H1 (cell line): ENCODE data around the gene LDLRAD4. TPM values are rescaled to one million over a fixed set of nuclear protein-coding genes. Genes with fewer than 3 reads are reported as not detected.

Experiments used
- CTCF ChIA-PET: fragments of 300-600 bp; sonication (Branson Sonifier 250); formaldehyde crosslinking; loops from one replicate; lab custom pipeline; 2021; ENCODE audit not compliant: partially characterized antibody; lab: Charles Lee
- POLR2A ChIA-PET: fragments of 300-600 bp; sonication (Branson Sonifier 250); formaldehyde crosslinking; loops from one replicate; lab custom pipeline; 2021; ENCODE audit warnings: inconsistent platforms; ENCODE audit not compliant: partially characterized antibody; lab: Charles Lee
- DNase-seq, 2 experiments: peaks; one replicate each; pipeline versions ENCODE4 v3.0.0 to v3.0.0-alpha.2; 2010 to 2022; ENCODE audit warnings: low spot score in 2 of 2, low read depth in 1 of 2, mixed read lengths in 1 of 2
- FAIRE-seq: peaks from 2 replicates; lab custom pipeline; 2011; peaks lifted over from hg19 to GRCh38; lab: Jason Lieb, UNC
- H2AFZ ChIP-seq: 2 replicates; pipeline ENCODE4 v1.8.1; 2012; ENCODE audit warnings: low read length, inconsistent platforms
- H2AK5ac ChIP-seq: 2 replicates; pipeline ENCODE4 v1.6.1; 2013; ENCODE audit warnings: low read depth, low read length
- H2BK120ac ChIP-seq: replicated peaks from 2 replicates; pipeline ENCODE3; 2013; ENCODE audit warnings: low read depth, low read length, inconsistent platforms
- H2BK12ac ChIP-seq: 2 replicates; pipeline ENCODE4 v1.6.1; 2013; ENCODE audit warnings: low read depth, low read length
- H2BK15ac ChIP-seq: 2 replicates; pipeline ENCODE4 v1.6.1; 2013; ENCODE audit warnings: low read length
- H2BK20ac ChIP-seq: 2 replicates; pipeline ENCODE4 v1.6.1; 2013; ENCODE audit warnings: low read length
- H2BK5ac ChIP-seq: 2 replicates; pipeline ENCODE4 v1.6.1; 2013; ENCODE audit warnings: low read depth, low read length
- H3K14ac ChIP-seq: 2 replicates; pipeline ENCODE4 v1.6.1; 2013; ENCODE audit warnings: inconsistent platforms; ENCODE audit not compliant: insufficient read length
- H3K18ac ChIP-seq: 2 replicates; pipeline ENCODE4 v1.6.1; 2013; ENCODE audit warnings: low read length; ENCODE audit errors: extremely low read depth
- H3K23ac ChIP-seq: 2 replicates; pipeline ENCODE4 v1.6.1; 2013; ENCODE audit warnings: inconsistent platforms; ENCODE audit not compliant: insufficient read length
- H3K23me2 ChIP-seq: 2 replicates; pipeline ENCODE4 v1.6.1; 2013; ENCODE audit warnings: low read depth, low read length
- H3K27ac ChIP-seq: 2 replicates; pipeline ENCODE4 v1.6.1; 2011; ENCODE audit warnings: low read depth, low read length, inconsistent platforms
- H3K27me3 ChIP-seq, 4 experiments: replicated peaks in 1 of 4; 1 replicate in 1 of 4; 2 replicates in 3 of 4; pipeline versions ENCODE4 v1.6.1 to v1.8.1; 2011 to 2013; ENCODE audit warnings: low read length in 3 of 4, mild to moderate bottlenecking in 3 of 4, inconsistent platforms in 2 of 4, mixed read lengths in 2 of 4, moderate library complexity in 1 of 4; ENCODE audit not compliant: control insufficient read depth in 3 of 4, insufficient read depth in 3 of 4; ENCODE audit errors: extremely low read depth in 1 of 4
- H3K36me3 ChIP-seq, 4 experiments: 2 replicates each; pipeline versions ENCODE4 v1.6.1 to v1.8.1; 2011 to 2013; ENCODE audit warnings: mild to moderate bottlenecking in 4 of 4, low read length in 3 of 4, moderate library complexity in 2 of 4, control low read depth in 1 of 4, inconsistent platforms in 1 of 4; ENCODE audit not compliant: insufficient read depth in 4 of 4, control insufficient read depth in 2 of 4
- H3K4ac ChIP-seq: replicated peaks from 2 replicates; pipeline ENCODE3; 2013; ENCODE audit warnings: low read length, low read depth, mixed read lengths, inconsistent platforms; ENCODE audit not compliant: insufficient read length
- H3K4me1 ChIP-seq, 4 experiments: replicated peaks in 1 of 4; 1 replicate in 1 of 4; 2 replicates in 3 of 4; pipeline versions ENCODE4 v1.6.1 to v1.8.1; 2011 to 2013; ENCODE audit warnings: low read length in 3 of 4, inconsistent platforms in 2 of 4, mixed read lengths in 1 of 4; ENCODE audit not compliant: insufficient read depth in 4 of 4, control insufficient read depth in 3 of 4
- H3K4me2 ChIP-seq, 2 experiments: 2 replicates each; pipeline versions ENCODE4 v1.6.1 to v1.8.1; 2011 to 2013; ENCODE audit warnings: low read depth in 2 of 2, low read length in 2 of 2, control low read depth in 1 of 2, inconsistent platforms in 1 of 2, mild to moderate bottlenecking in 1 of 2; ENCODE audit not compliant: insufficient read depth in 1 of 2
- H3K4me3 ChIP-seq, 4 experiments: fragments of 200-600, 300-600 bp in 1 of 4; sonication (generic), shearing (Covaris generic), sonication (Bioruptor Twin) in 1 of 4; 2 replicates each; pipeline versions ENCODE4 v1.5.1 to v1.8.1; 2011 to 2016; ENCODE audit warnings: low read length in 4 of 4, low read depth in 3 of 4, control low read depth in 2 of 4, inconsistent platforms in 2 of 4, mild to moderate bottlenecking in 2 of 4, mixed read lengths in 1 of 4, moderate library complexity in 1 of 4; ENCODE audit not compliant: insufficient read depth in 2 of 4; ENCODE audit errors: extremely low read depth in 1 of 4
- H3K56ac ChIP-seq: replicated peaks from 2 replicates; pipeline ENCODE3; 2013; ENCODE audit warnings: low read depth, mild to moderate bottlenecking, mixed read lengths, low read length, inconsistent platforms; ENCODE audit not compliant: insufficient read length
- H3K79me1 ChIP-seq: 2 replicates; pipeline ENCODE4 v1.6.1; 2013; ENCODE audit warnings: low read depth, low read length, control low read depth
- H3K79me2 ChIP-seq, 2 experiments: 2 replicates each; pipeline versions ENCODE4 v1.6.1 to v1.8.1; 2012 to 2013; ENCODE audit warnings: low read length in 2 of 2, mild to moderate bottlenecking in 2 of 2, inconsistent platforms in 1 of 2; ENCODE audit not compliant: insufficient read depth in 2 of 2, control insufficient read depth in 1 of 2
- H3K9ac ChIP-seq, 4 experiments: replicated peaks in 1 of 4; 1 replicate in 1 of 4; 2 replicates in 3 of 4; pipeline versions ENCODE4 v1.6.1 to v1.8.1; 2011 to 2013; ENCODE audit warnings: low read depth in 3 of 4, low read length in 3 of 4, control low read depth in 2 of 4, mild to moderate bottlenecking in 2 of 4, moderate library complexity in 2 of 4, inconsistent platforms in 1 of 4; ENCODE audit errors: extremely low read depth in 1 of 4
- H3K9me3 ChIP-seq, 2 experiments: 2 replicates each; pipeline versions ENCODE4 v1.6.1 to v1.8.1; 2012 to 2013; ENCODE audit warnings: mild to moderate bottlenecking in 2 of 2, moderate library complexity in 2 of 2, control low read depth in 1 of 2, inconsistent platforms in 1 of 2, low read depth in 1 of 2, low read length in 1 of 2, mixed read lengths in 1 of 2; ENCODE audit not compliant: insufficient read depth in 2 of 2
- H4K20me1 ChIP-seq, 2 experiments: replicated peaks in 1 of 2; 2 replicates each; pipeline versions ENCODE3 to v1.8.1; 2011 to 2013; ENCODE audit warnings: inconsistent platforms in 2 of 2, low read length in 2 of 2, mild to moderate bottlenecking in 1 of 2; ENCODE audit not compliant: insufficient read depth in 2 of 2, control insufficient read depth in 1 of 2
- H4K5ac ChIP-seq: 2 replicates; pipeline ENCODE4 v1.6.1; 2013; ENCODE audit warnings: low read length, low read depth, mixed read lengths, inconsistent platforms; ENCODE audit not compliant: insufficient read length
- H4K8ac ChIP-seq: 2 replicates; pipeline ENCODE4 v1.8.0; 2013; ENCODE audit warnings: mild to moderate bottlenecking, moderate library complexity, low read length, inconsistent platforms; ENCODE audit not compliant: insufficient read depth; ENCODE audit errors: extremely low read depth
- H4K91ac ChIP-seq: replicated peaks from 2 replicates; pipeline ENCODE3; 2013; ENCODE audit warnings: low read length, mixed read lengths, inconsistent platforms; ENCODE audit not compliant: insufficient read length
- CBX5 ChIP-seq: fragments of 300-800, 300-1000 bp; sonication (generic); IDR thresholded peaks from 2 replicates; pipeline ENCODE4 v1.7.1; 2016; ENCODE audit warnings: antibody characterized with exemption, low read length, low read depth
- PHF8 ChIP-seq: fragments of 200-600 bp; sonication (generic); conservative IDR thresholded peaks from 2 replicates; pipeline ENCODE4 v1.7.1; 2012; ENCODE audit warnings: low read depth, mild to moderate bottlenecking, inconsistent platforms, low read length, moderate library complexity
- POLR2AphosphoS5 ChIP-seq: IDR thresholded peaks from 2 replicates; pipeline ENCODE4 v1.6.1; 2011; ENCODE audit warnings: low read depth, low read length
- RFX5 ChIP-seq: IDR thresholded peaks from 2 replicates; pipeline ENCODE4 v1.6.1; 2011; ENCODE audit warnings: low read depth, low read length, improper control_type of control experiment, borderline replicate concordance
- WGBS, 2 experiments: shearing (Covaris generic) in 1 of 2; methylation state at CpG; one replicate each; pipeline versions ENCODE4 v1.1.6 to v1.1.7; 2013 to 2015; ENCODE audit warnings: low lambda C conversion rate in 2 of 2, mixed read lengths in 2 of 2, inconsistent platforms in 1 of 2, low coverage in 1 of 2, missing lambda C conversion rate in 1 of 2; ENCODE audit not compliant: insufficient replicate concordance in 2 of 2, insufficient coverage in 1 of 2, insufficient read length in 1 of 2; ENCODE audit errors: extremely low coverage in 1 of 2, missing lambda C conversion rate in 1 of 2; 5-methylcytosine and 5-hydroxymethylcytosine counted together
- polyA plus RNA-seq, 7 experiments: library from polyadenylated mRNA; depleted of rRNA in 3 of 7; stranded (reverse) in 5 of 7; unstranded in 2 of 7; fragments of >200 nt in 5 of 7; fragments of 200-250 nt in 2 of 7; gene quantifications; 1 replicate in 5 of 7; 2 replicates in 1 of 7; 4 replicates in 1 of 7; pipeline versions ENCODE4 v1.2.1 to v1.2.3, GENCODE V29; 2011 to 2013; ENCODE audit warnings: missing spikeins in 2 of 7, mixed read lengths in 2 of 7
- total RNA-seq: library from RNA; stranded (reverse); fragmentation: NEBNext Ultra II Directional; extraction: Animal tissue kit (Norgen Biotek cat#: 25700); gene quantifications from 2 replicates; pipeline ENCODE4 v1.2.1, GENCODE V29; 2021

The LDLRAD4 gene
- total and polyA plus RNA-seq, 2 of the 8 experiments (the other 6 are each of a cell fraction or from before 2014, with no cell fraction given) = 0.77 to 1.4 TPM

DNA sequence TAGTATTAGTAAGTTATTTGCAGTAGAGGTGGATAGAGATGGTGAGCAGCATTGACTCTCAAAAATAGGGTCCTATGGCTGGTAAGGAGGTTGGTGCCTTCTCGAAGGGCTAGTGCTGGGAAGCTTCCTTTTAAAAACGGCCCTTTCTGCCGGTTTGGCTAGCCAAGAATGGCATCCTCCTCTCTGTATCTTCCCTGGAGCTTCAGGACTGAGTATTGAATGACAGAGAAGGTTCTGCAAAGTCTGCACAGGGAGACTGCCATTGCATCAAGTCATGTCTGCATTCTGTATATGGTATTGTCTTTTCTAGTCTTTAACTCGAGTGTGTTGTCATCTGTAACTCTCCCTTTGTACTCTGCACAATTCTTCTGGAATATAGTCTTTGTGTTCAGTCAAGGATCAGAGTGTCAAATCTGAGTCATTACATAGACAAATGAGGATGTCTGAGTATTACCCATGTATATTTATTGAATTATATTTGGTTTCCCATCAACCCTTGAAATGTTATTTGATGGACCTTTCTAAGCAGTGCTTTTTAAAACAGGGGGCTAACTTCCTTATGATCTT lies 1.1 kb downstream of the LDLRAD4 start:
- Histone ChIP-seq H3K27me3 (peaks cover 10 to 36% (median 32%) of the 10 kb centered on the region in 4 experiments), H3K23ac (no peak overlapping the region), H4K91ac (no peak overlapping the region), H2BK15ac (no peak overlapping the region), H4K5ac (no peak overlapping the region), H3K27ac (no peak overlapping the region), H2BK120ac (no peak overlapping the region), H2BK12ac (no peak overlapping the region; the same call in 1 of the 2 replicates), H3K56ac (no peak overlapping the region), H3K14ac (no peak overlapping the region), H2BK20ac (no peak overlapping the region), H3K4me3 (no peak overlapping the region), H3K4ac (no peak overlapping the region), H2AK5ac (no peak overlapping the region), H3K79me1 (no peaks in the 10 kb centered on the region), H3K4me1 (peaks cover 0 to 10% (median 5%) of the 10 kb centered on the region in 4 experiments; a peak in 4 of 7 replicates), H2BK5ac (no peak overlapping the region), H3K23me2 (peaks cover 14% of the 10 kb centered on the region; the same call in 1 of the 2 replicates), H3K9ac (no peak overlapping the region), H4K20me1 (no peaks in the 10 kb centered on the region), H4K8ac (no peak overlapping the region), H3K9me3 (no peaks in the 10 kb centered on the region), H3K4me2 (peak overlapping the region in 1 of 2 experiments; percentile 61; a peak in 1 of 4 replicates), H3K36me3 (no peaks in the 10 kb centered on the region), H3K79me2 (no peaks in the 10 kb centered on the region), H3K18ac (no peak overlapping the region), H2AFZ (no peak overlapping the region)
- 82% methylated on average over 4 of the region's 4 CpGs; no CpG with 5 or more reads in 1 of the 2 experiments for WGBS, 2 experiments
- CTCF ChIA-PET = interaction anchor here (0.6 to 1.4 kb wide), 4 partner anchors 13 to 217 kb away, joined by 3 to 4 read pairs (median 4); no protein-coding TSS in a partner anchor
- no peak for TF ChIP-seq POLR2AphosphoS5
- no peak for TF ChIP-seq CBX5
- no peak for TF ChIP-seq RFX5
- no peak for TF ChIP-seq PHF8
- POLR2A ChIA-PET = interaction anchor here (0.8 kb wide), 1 partner anchor 12 kb away, joined by 3 read pairs; no protein-coding TSS in a partner anchor
- DNase-seq (no peak), FAIRE-seq (no peak)
